Activated naive CD8-positive, alpha-beta T cell treated with anti-CD3 and anti-CD28 coated beads, Interleukin-2, amount 10 ng/mL, durations not matched to agents 7 days and 5 days (primary cell): Measurements from ENCODE around the gene RPS6KB1. TPM values are rescaled to one million over a fixed set of nuclear protein-coding genes. Genes with fewer than 3 reads are reported as not detected.
"Not testable (repeated sequence)": the region's sequence is repeated elsewhere in the genome, so short reads cannot be mapped to it uniquely, and the experiment has no call there.

Experiments used
- ATAC-seq: fragments of 150-1000 bp; cut with Tn5 transposase; one replicate; pipeline ENCODE4 v1.10.0; 2021; ENCODE audit warnings: low read depth, moderate library complexity
- POLR2A ChIA-PET: fragments of 350-600 bp; sonication (Branson Sonifier 250); formaldehyde crosslinking; loops from one replicate; lab custom pipeline; 2021; ENCODE audit warnings: antibody characterized with exemption; lab: Charles Lee
- DNase-seq: peaks from one replicate; pipeline ENCODE4 v3.0.0; 2021
- H3K27ac Mint-ChIP-seq: one replicate; pipeline ENCODE4 v1.8.0; 2022; ENCODE audit warnings: mild to moderate bottlenecking, mixed read lengths
- H3K27me3 Mint-ChIP-seq: one replicate; pipeline ENCODE4 v1.8.0; 2022; ENCODE audit warnings: mild to moderate bottlenecking, moderate library complexity, mixed read lengths
- H3K36me3 Mint-ChIP-seq: one replicate; pipeline ENCODE4 v1.8.0; 2021; ENCODE audit warnings: mild to moderate bottlenecking, mixed read lengths
- H3K4me1 Mint-ChIP-seq: one replicate; pipeline ENCODE4 v1.8.0; 2021; ENCODE audit warnings: mixed read lengths
- H3K4me3 Mint-ChIP-seq: one replicate; pipeline ENCODE4 v1.8.0; 2022; ENCODE audit warnings: mild to moderate bottlenecking, moderate library complexity, mixed read lengths
- H3K9me3 Mint-ChIP-seq: one replicate; pipeline ENCODE4 v1.8.0; 2021; ENCODE audit warnings: mixed read lengths
- total RNA-seq, 2 experiments: library from RNA; stranded (reverse); gene quantifications; one replicate each; pipeline ENCODE4 v1.2.3, GENCODE V29; 2021

The RPS6KB1 gene
- total RNA-seq, 2 experiments from 2014 or later: 46.3 to 49.4 TPM

DNA sequence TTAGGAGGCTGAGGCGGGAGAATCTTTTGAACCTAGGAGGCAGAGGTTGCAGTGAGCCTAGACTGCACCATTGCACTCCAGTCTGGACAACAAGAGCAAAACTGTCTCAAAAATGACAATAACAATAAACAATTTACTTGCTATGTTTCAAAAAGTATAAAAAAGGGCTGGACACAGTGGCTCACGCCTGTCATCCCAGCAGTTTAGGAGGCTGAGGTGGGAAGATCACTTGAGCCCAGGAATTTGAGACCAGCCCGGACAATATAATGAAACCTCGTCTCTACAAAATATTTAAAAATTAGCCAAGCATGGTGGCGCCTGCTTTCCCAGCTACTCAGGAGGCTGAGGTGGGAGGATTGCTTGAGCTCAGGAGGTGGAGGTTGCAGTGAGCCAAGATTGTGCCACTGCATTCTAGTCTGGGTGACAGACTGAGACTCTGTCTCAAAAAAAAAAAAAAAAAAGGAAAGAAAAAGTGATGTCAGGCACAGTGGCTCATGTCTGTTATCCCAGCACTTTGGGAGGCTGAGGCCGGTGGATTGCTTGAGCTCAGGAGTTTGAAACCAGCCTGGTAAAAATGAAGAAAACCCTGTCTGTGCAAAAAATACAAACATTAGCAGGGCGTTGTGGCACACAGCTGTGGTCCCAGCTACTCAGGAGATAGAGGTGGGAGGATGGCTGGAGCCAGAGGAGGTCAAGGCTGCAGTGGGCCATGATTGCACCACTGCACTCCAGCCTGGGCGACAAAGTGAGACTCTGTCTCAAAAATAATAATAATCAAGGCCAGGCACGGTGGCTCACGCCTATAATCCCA is 38.8 kb upstream of the RPS6KB1 start:
- not testable (repeated sequence) for ATAC-seq, H3K27ac Mint-ChIP-seq, H3K36me3 Mint-ChIP-seq, H3K9me3 Mint-ChIP-seq, H3K27me3 Mint-ChIP-seq, H3K4me3 Mint-ChIP-seq, DNase-seq
- H3K4me1 Mint-ChIP-seq: peaks cover 29% of the 10 kb centered on the region
- POLR2A ChIA-PET: interaction anchor here (0.6 to 1.3 kb wide), 8 partner anchors 8 to 95 kb away, joined by 3 to 10 read pairs (median 4); partner anchors contain the start of genes RPS6KB1 and TUBD1

GRCh38 chr17:59856859-59857794 is 35.8 kb upstream of the RPS6KB1 start:
- ATAC-seq (no peak), DNase-seq (no peak)
- H3K27ac Mint-ChIP-seq: no peak overlapping the region
- POLR2A ChIA-PET: interaction anchor here (0.6 to 2.9 kb wide), 5 partner anchors 11 to 100 kb away, joined by 3 to 9 read pairs (median 4); no protein-coding TSS in a partner anchor
- no peak overlapping the region for H3K4me3 Mint-ChIP-seq
- H3K9me3 Mint-ChIP-seq: no peaks in the 10 kb centered on the region
- no peaks in the 10 kb centered on the region for H3K27me3 Mint-ChIP-seq
- H3K36me3 Mint-ChIP-seq: peaks cover 8% of the 10 kb centered on the region
- H3K4me1 Mint-ChIP-seq: peaks cover 28% of the 10 kb centered on the region

GRCh38 chr17:59858167-59858816 is 34.6 kb upstream of the RPS6KB1 start:
- no peak overlapping the region for H3K4me3 Mint-ChIP-seq
- no peak for ATAC-seq
- DNase-seq: no peak
- no peaks in the 10 kb centered on the region for H3K27me3 Mint-ChIP-seq
- peaks cover 13% of the 10 kb centered on the region for H3K36me3 Mint-ChIP-seq
- peaks cover 16% of the 10 kb centered on the region for H3K4me1 Mint-ChIP-seq
- no peak overlapping the region for H3K27ac Mint-ChIP-seq
- no peaks in the 10 kb centered on the region for H3K9me3 Mint-ChIP-seq
- POLR2A ChIA-PET: interaction anchor here (0.7 to 2.9 kb wide), 5 partner anchors 18 to 104 kb away, joined by 3 to 11 read pairs (median 6); no protein-coding TSS in a partner anchor

- no peak overlapping the region for H3K27ac Mint-ChIP-seq
- no peak for ATAC-seq
- no peaks in the 10 kb centered on the region for H3K27me3 Mint-ChIP-seq
- no peak for DNase-seq
- H3K4me3 Mint-ChIP-seq: no peak overlapping the region
- POLR2A ChIA-PET: interaction anchor here (0.7 to 2.9 kb wide), 5 partner anchors 18 to 105 kb away, joined by 3 to 11 read pairs (median 6); no protein-coding TSS in a partner anchor
- H3K36me3 Mint-ChIP-seq: peaks cover 14% of the 10 kb centered on the region
- H3K4me1 Mint-ChIP-seq: peaks cover 12% of the 10 kb centered on the region
- no peaks in the 10 kb centered on the region for H3K9me3 Mint-ChIP-seq
Measured at GRCh38 chr17:59858932-59859331, 34.0 kb upstream of the RPS6KB1 start.

DNA sequence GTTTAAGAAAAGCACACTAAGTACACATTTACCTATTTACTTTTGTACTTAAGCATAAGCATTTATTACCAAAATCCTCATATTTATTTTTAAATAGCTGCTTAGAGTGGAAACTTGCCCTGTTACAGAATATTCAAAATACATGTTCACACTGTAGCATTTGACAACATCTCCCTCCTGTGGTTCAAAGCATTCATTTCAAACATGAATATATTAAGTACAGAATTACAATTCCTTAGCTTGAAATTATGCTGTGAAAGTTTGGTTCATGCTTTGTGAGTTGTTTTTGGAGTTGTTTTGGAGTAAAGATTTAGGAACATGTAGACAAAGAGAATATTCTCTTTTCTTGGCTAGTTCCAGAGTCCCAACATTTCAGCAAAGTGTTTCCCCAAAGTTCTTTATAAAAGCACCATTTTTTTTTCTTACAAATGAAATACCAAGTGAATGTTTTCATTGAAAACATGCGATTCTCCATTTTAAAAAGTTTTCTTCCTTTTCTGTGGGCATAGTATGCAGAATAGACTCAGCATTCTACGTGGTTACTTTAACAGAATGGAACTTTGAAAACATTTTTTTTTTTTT is 33.4 kb upstream of the RPS6KB1 start:
- Mint-ChIP-seq H3K36me3 (peaks cover 15% of the 10 kb centered on the region), H3K9me3 (no peaks in the 10 kb centered on the region), H3K27me3 (no peaks in the 10 kb centered on the region), H3K4me3 (no peak overlapping the region), H3K4me1 (peaks cover 12% of the 10 kb centered on the region), H3K27ac (no peak overlapping the region)
- DNase-seq (no peak), ATAC-seq (peak; percentile 72)
- POLR2A ChIA-PET: interaction anchor here (1.3 to 2.9 kb wide), 4 partner anchors 19 to 106 kb away, joined by 5 to 11 read pairs (median 8); no protein-coding TSS in a partner anchor

GRCh38 chr17:59863616-59864015 is 29.3 kb upstream of the RPS6KB1 start:
- Mint-ChIP-seq H3K27ac (no peak overlapping the region), H3K36me3 (peaks cover 20% of the 10 kb centered on the region), H3K4me3 (no peak overlapping the region), H3K9me3 (no peaks in the 10 kb centered on the region), H3K27me3 (no peaks in the 10 kb centered on the region), H3K4me1 (peaks cover 5% of the 10 kb centered on the region)
- POLR2A ChIA-PET: interaction anchor here (0.7 kb wide), 1 partner anchor 1496 kb away, joined by 3 read pairs; no protein-coding TSS in a partner anchor
- ATAC-seq: no peak
- DNase-seq: no peak

GRCh38 chr17:59869941-59870218 is 23.0 kb upstream of the RPS6KB1 start:
- Mint-ChIP-seq H3K27me3 (no peaks in the 10 kb centered on the region), H3K36me3 (peaks cover 9% of the 10 kb centered on the region), H3K4me1 (peaks cover 1% of the 10 kb centered on the region), H3K27ac (no peak overlapping the region), H3K9me3 (no peaks in the 10 kb centered on the region), H3K4me3 (no peak overlapping the region)
- POLR2A ChIA-PET: interaction anchor here (1.0 to 1.2 kb wide), 2 partner anchors 23 to 167 kb away, joined by 3 read pairs; partner anchors contain the start of gene RPS6KB1
- ATAC-seq: no peak
- DNase-seq: no peak

DNA sequence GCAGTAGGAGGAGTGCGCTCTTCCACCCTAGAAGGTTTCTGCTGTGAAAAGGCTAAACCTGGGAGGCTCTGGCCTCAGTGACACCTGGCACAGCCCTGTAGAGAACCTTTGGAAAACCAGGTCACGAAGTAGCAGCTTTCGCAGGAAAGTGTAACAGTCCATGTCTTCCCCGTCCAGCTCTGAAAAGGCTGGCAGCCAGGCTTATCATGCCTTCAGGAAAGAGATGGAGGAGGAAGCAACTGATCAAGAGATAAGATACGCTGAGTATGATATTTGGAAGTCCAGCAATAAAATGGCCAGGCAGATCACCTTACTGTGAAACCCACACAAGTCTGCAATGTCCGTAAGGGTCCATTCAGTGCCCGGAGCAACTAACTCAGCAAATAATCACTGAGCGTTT is 22.4 kb upstream of the RPS6KB1 start:
- POLR2A ChIA-PET: interaction anchor here (1.2 kb wide), 1 partner anchor 166 kb away, joined by 3 read pairs; no protein-coding TSS in a partner anchor

DNA sequence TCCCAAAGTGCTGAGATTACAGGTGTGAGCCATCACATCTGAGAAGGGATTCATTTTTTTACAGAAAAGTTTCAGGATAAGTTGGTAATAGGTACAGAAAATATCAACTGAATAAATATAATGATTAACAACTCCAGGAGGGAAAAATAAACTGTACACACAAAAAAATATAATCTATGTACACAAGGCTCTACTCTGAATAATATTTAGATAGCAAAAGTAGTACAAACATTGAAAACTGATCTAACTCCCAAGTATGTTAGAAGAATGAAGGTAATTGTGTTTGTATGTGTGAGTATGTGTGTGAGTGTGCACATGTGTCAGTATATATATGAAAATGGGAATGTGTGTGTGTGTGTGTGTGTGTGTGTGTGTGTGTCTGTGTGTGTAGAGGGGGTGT is 20.6 kb upstream of the RPS6KB1 start:
- H3K36me3 Mint-ChIP-seq: peaks cover 6% of the 10 kb centered on the region
- DNase-seq (no peak), ATAC-seq (no peak)
- H3K27me3 Mint-ChIP-seq: no peaks in the 10 kb centered on the region
- no peaks in the 10 kb centered on the region for H3K9me3 Mint-ChIP-seq
- peaks cover 1% of the 10 kb centered on the region for H3K4me1 Mint-ChIP-seq
- POLR2A ChIA-PET: no interaction called here
- H3K4me3 Mint-ChIP-seq: no peak overlapping the region
- H3K27ac Mint-ChIP-seq: no peak overlapping the region

More for the DNA sequence above, 22.4 kb upstream of the RPS6KB1 start:
- Mint-ChIP-seq H3K36me3 (peaks cover 9% of the 10 kb centered on the region), H3K4me1 (peaks cover 1% of the 10 kb centered on the region), H3K4me3 (no peak overlapping the region), H3K27ac (no peak overlapping the region), H3K9me3 (no peaks in the 10 kb centered on the region), H3K27me3 (no peaks in the 10 kb centered on the region)
- no peak for DNase-seq
- ATAC-seq: no peak

DNA sequence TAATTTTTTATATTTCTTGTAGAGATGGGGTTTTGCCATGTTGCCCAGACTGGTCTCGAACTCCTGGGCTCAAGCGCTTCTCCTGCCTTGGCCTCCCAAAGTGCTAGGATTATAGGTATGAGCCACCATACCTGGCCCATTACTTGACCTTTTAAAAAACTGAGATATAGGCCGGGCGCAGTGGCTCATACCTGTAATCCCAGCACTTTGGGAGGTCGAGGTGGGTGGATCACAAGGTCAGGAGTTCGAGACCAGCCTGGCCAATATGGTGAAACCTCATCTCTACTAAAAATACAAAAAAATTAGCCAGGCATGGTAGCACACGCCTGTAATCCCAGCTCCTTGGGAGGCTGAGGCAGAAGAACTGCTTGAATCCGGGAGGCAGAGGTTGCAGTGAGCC is 19.5 kb upstream of the RPS6KB1 start:
- DNase-seq, H3K4me3 Mint-ChIP-seq, H3K4me1 Mint-ChIP-seq, POLR2A ChIA-PET, H3K27me3 Mint-ChIP-seq, H3K27ac Mint-ChIP-seq, ATAC-seq, H3K36me3 Mint-ChIP-seq, H3K9me3 Mint-ChIP-seq: not testable (repeated sequence)

GRCh38 chr17:59874376-59874775 is 18.5 kb upstream of the RPS6KB1 start:
- H3K27ac Mint-ChIP-seq: no peak overlapping the region
- no peak overlapping the region for H3K4me3 Mint-ChIP-seq
- ATAC-seq: no peak
- no peak for DNase-seq
- no peaks in the 10 kb centered on the region for H3K27me3 Mint-ChIP-seq
- POLR2A ChIA-PET: no interaction called here
- peaks cover 1% of the 10 kb centered on the region for H3K4me1 Mint-ChIP-seq
- no peaks in the 10 kb centered on the region for H3K9me3 Mint-ChIP-seq
- H3K36me3 Mint-ChIP-seq: peaks cover 8% of the 10 kb centered on the region

GRCh38 chr17:59876107-59876506 is 16.8 kb upstream of the RPS6KB1 start:
- Mint-ChIP-seq H3K36me3 (peaks cover 10% of the 10 kb centered on the region), H3K4me3 (no peak overlapping the region), H3K27ac (no peak overlapping the region), H3K4me1 (peaks cover 1% of the 10 kb centered on the region), H3K9me3 (no peaks in the 10 kb centered on the region), H3K27me3 (no peaks in the 10 kb centered on the region)
- POLR2A ChIA-PET: interaction anchor here (0.5 kb wide), 1 partner anchor 32 kb away, joined by 7 read pairs; no protein-coding TSS in a partner anchor
- no peak for DNase-seq
- no peak for ATAC-seq
